ENCODE results near the gene PGD.

Gene PGD

GRCh38 chr1:10398734-10399443, at the start of gene PGD:
Gene PGD, plus strand, starts transcription at chr1:10399064. Its CDS starts 54 bp downstream, at chr1:10399118.
- DNase-seq: peak; percentile 98

- DNase-seq: no peak
These were observed 45.6 kb upstream of the PGD start for GRCh38 chr1:10353282-10353681.

GRCh38 chr1:10353693-10354092, 45.2 kb upstream of the PGD start:
- no peak for DNase-seq

GRCh38 chr1:10360045-10360444, 38.8 kb upstream of the PGD start:
- DNase-seq: no peak

GRCh38 chr1:10361515-10361914, 37.3 kb upstream of the PGD start:
- DNase-seq: no peak

GRCh38 chr1:10368194-10368593, 30.7 kb upstream of the PGD start:
- DNase-seq: no peak

GRCh38 chr1:10374442-10374860, 24.4 kb upstream of the PGD start:
- no peak for DNase-seq

- peak; percentile 40 for DNase-seq
These were observed 21.4 kb upstream of the PGD start for GRCh38 chr1:10377365-10378029.

- DNase-seq: no peak
These were observed 20.6 kb upstream of the PGD start for GRCh38 chr1:10378081-10378841.

GRCh38 chr1:10379101-10379620, 19.7 kb upstream of the PGD start:
- no peak for DNase-seq

- no peak for DNase-seq
These were observed 19.2 kb upstream of the PGD start for GRCh38 chr1:10379676-10380075.

- DNase-seq: no peak
These were observed 18.1 kb upstream of the PGD start for GRCh38 chr1:10380594-10381275.

GRCh38 chr1:10383630-10384029, 15.2 kb upstream of the PGD start:
- DNase-seq: no peak

- no peak for DNase-seq
These were observed 14.6 kb upstream of the PGD start for GRCh38 chr1:10384219-10384618.

- no peak for DNase-seq
These were observed 11.8 kb upstream of the PGD start for GRCh38 chr1:10386761-10387676.

GRCh38 chr1:10387677-10388386, 11.0 kb upstream of the PGD start:
- no peak for DNase-seq

GRCh38 chr1:10388387-10388715, 10.5 kb upstream of the PGD start:
- DNase-seq: no peak

GRCh38 chr1:10389271-10389973, 9.4 kb upstream of the PGD start:
- DNase-seq: no peak

- no peak for DNase-seq
These were observed 2.0 kb upstream of the PGD start for GRCh38 chr1:10396870-10397269.

GRCh38 chr1:10398278-10398733, 558 bp upstream of the PGD start:
- DNase-seq: no peak
